CD4-positive, CD25-positive, alpha-beta regulatory T cell (primary cell): ENCODE data around the gene NUP35. TPM values are rescaled to one million over a fixed set of nuclear protein-coding genes. Genes with fewer than 3 reads are reported as not detected.

Source experiments
- ATAC-seq, 2 donors: fragments of 150-1000 bp; cut with Tn5 transposase; one replicate each; pipeline ENCODE4 v1.10.0; 2021; ENCODE audit warnings: low read depth in 2 of 2, moderate number of reproducible peaks in 2 of 2, moderate library complexity in 1 of 2
- DNase-seq, 3 donors: peaks; one replicate each; pipeline versions ENCODE4 v3.0.0 to v3.0.0-alpha.2; 2012 to 2022; ENCODE audit warnings: mixed read lengths in 1 of 3
- H3K27ac ChIP-seq: one replicate; pipeline ENCODE4 v1.7.0; 2013; ENCODE audit warnings: mild to moderate bottlenecking, low read length; ENCODE audit not compliant: insufficient read depth, poor library complexity, severe bottlenecking
- H3K27me3 ChIP-seq: one replicate; pipeline ENCODE4 v1.7.0; 2013; ENCODE audit warnings: low read length; ENCODE audit not compliant: control insufficient read depth, insufficient read depth
- H3K36me3 ChIP-seq: one replicate; pipeline ENCODE4 v1.7.0; 2013; ENCODE audit warnings: mild to moderate bottlenecking, low read length, moderate library complexity; ENCODE audit not compliant: control insufficient read depth, insufficient read depth
- H3K4me1 ChIP-seq: 2 replicates; pipeline ENCODE4 v1.7.0; 2013; ENCODE audit warnings: mild to moderate bottlenecking, low read length; ENCODE audit not compliant: insufficient read depth, control insufficient read depth, poor library complexity, severe bottlenecking
- H3K4me3 ChIP-seq: one replicate; pipeline ENCODE4 v1.7.0; 2013; ENCODE audit warnings: low read depth, mild to moderate bottlenecking, low read length, moderate library complexity
- H3K9me3 ChIP-seq, 2 experiments: 1 replicate in 1 of 2; 2 replicates in 1 of 2; pipeline ENCODE4 v1.7.0; 2013; ENCODE audit warnings: low read length in 2 of 2, mild to moderate bottlenecking in 1 of 2, moderate library complexity in 1 of 2; ENCODE audit not compliant: control insufficient read depth in 2 of 2
- H3K27ac Mint-ChIP-seq, 3 donors: one replicate each; pipeline ENCODE4 v1.8.0; 2020 to 2022; ENCODE audit warnings: mild to moderate bottlenecking in 3 of 3, mixed read lengths in 3 of 3, moderate library complexity in 2 of 3
- H3K27me3 Mint-ChIP-seq: one replicate; pipeline ENCODE4 v1.8.0; 2022; ENCODE audit warnings: mild to moderate bottlenecking, mixed read lengths
- H3K36me3 Mint-ChIP-seq: one replicate; pipeline ENCODE4 v1.8.0; 2020; ENCODE audit warnings: mixed read lengths
- H3K4me1 Mint-ChIP-seq, 4 donors: one replicate each; pipeline ENCODE4 v1.8.0; 2020 to 2022; ENCODE audit warnings: mixed read lengths in 4 of 4, mild to moderate bottlenecking in 1 of 4
- H3K4me3 Mint-ChIP-seq, 4 donors: one replicate each; pipeline ENCODE4 v1.8.0; 2020 to 2022; ENCODE audit warnings: mild to moderate bottlenecking in 4 of 4, mixed read lengths in 4 of 4, moderate library complexity in 3 of 4
- H3K9me3 Mint-ChIP-seq, 7 donors: one replicate each; pipeline ENCODE4 v1.8.0; 2020 to 2022; ENCODE audit warnings: mixed read lengths in 7 of 7, mild to moderate bottlenecking in 3 of 7, moderate library complexity in 2 of 7
- polyA plus RNA-seq, 4 donors: library from polyadenylated mRNA; unstranded; fragments of 300-500 nt; fragmentation: Illumina TruSeq; gene quantifications; one replicate each; pipeline ENCODE4 v1.2.3, GENCODE V29; 2021
- total RNA-seq: library from RNA; stranded (reverse); gene quantifications from one replicate; pipeline ENCODE4 v1.2.3, GENCODE V29; 2022

The NUP35 gene
- total and polyA plus RNA-seq, 5 donors from 2014 or later = 5.6 to 11.9 (median 8.6) TPM

DNA sequence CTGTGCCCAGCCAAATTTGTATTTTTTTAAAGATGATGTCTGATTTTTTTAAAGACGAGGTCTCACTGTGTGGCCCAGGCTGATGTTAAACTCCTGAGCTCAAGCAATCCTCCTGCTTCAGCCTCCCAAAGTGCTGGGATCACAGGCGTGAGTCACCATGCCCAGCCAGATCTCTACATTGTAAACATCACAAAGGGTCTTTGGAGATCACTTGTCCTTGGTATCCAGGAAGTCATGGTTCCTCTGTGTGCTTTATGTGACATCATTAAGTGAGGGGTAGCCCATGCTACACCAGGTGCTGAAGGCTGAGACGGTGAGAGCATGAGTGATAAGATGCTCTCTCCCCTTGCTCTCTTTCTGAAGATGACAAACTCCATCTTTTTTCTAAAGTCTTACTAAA lies 7.0 kb upstream of the NUP35 start:
- H3K9me3 ChIP-seq = no peaks in the 10 kb centered on the region
- Mint-ChIP-seq H3K4me1 (peaks cover 0 to 4% (median 3%) of the 10 kb centered on the region in 4 donors), H3K36me3 (no peaks in the 10 kb centered on the region), H3K27me3 (peaks cover 55% of the 10 kb centered on the region), H3K27ac (no peak overlapping the region), H3K4me3 (peak overlapping the region in 1 of 4 donors; percentile 5), H3K9me3 (peaks cover 0 to 4% (median 0%) of the 10 kb centered on the region in 7 donors)
- H3K27me3 ChIP-seq = peaks cover 11% of the 10 kb centered on the region
- H3K36me3 ChIP-seq = no peaks in the 10 kb centered on the region
- no peaks in the 10 kb centered on the region for H3K4me1 ChIP-seq
- no peak overlapping the region for H3K27ac ChIP-seq
- DNase-seq = no peak
- no peak overlapping the region for H3K4me3 ChIP-seq
- no peak for ATAC-seq

DNA sequence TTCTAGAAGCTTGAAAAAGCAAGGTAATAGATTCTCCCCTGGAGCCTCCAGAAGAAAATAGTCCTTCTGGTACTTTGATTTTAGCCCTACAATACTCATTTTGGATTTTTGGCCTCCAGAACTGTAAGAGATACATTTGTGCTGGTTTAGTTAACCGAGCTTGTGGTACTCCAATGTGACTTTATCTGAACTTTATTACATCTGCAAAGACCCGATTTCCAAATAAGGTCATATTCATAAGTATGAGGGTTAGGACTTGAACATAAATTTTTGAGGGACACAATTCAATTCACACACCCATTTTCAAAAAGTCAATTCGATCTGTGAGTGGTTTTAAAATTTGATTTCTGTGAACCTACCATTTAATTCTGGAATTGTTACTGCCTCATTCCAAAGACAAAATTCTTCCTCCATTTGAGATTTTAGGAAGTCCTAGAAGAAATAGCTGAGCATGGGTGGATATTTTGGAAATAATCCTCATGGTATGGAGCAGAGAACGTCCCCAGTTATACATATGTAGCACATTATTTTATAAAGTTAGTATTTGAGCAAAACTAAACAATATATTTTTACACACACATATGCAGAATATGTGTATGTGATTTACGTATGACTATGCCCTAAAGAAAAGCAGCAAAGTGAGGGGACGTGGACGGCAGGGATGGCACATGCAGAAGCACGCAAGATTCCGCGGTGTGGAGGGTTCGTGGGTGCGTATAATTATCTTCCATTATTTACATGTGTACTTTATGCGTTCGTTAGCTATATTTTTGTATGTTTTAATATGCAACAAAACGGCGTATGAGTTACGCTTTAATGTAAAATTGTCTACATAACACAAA lies 905 bp upstream of the NUP35 start:
- Mint-ChIP-seq H3K27me3 (peaks cover 30% of the 10 kb centered on the region), H3K4me1 (peaks cover 16 to 42% (median 25%) of the 10 kb centered on the region in 4 donors), H3K36me3 (no peaks in the 10 kb centered on the region), H3K9me3 (peaks cover 0 to 4% (median 0%) of the 10 kb centered on the region in 7 donors), H3K4me3 (peak overlapping the region; percentile 86 to 98 (median 96)), H3K27ac (peak overlapping the region in 2 of 3 donors; percentile 97)
- ATAC-seq (no peak), DNase-seq (no peak)
- Histone ChIP-seq H3K27me3 (peaks cover 9% of the 10 kb centered on the region), H3K9me3 (no peaks in the 10 kb centered on the region), H3K27ac (no peak overlapping the region), H3K4me3 (peak overlapping the region; percentile 100), H3K36me3 (peaks cover under 1% of the 10 kb centered on the region), H3K4me1 (peaks cover 23% of the 10 kb centered on the region)

DNA sequence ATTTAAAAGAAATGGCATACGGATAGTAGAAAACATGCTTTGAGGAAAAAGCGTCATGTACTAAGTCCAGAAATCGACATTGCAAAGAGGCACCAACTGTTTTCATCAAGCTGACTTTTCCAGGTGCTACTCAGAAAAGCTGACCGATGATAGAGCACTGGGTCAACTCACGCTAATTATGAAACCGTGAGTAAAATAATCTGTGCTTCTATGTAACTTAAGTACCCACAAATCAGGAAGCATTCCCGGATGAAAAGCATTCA lies 353 bp upstream of the NUP35 start:
- no peak for DNase-seq
- Histone ChIP-seq H3K36me3 (peaks cover 6% of the 10 kb centered on the region), H3K4me3 (peak overlapping the region; percentile 100), H3K4me1 (peaks cover 28% of the 10 kb centered on the region), H3K27me3 (peaks cover 3% of the 10 kb centered on the region), H3K9me3 (no peaks in the 10 kb centered on the region), H3K27ac (peak overlapping the region; percentile 92)
- peaks cover 1% of the 10 kb centered on the region for H3K36me3 Mint-ChIP-seq
- H3K9me3 Mint-ChIP-seq = peaks cover 0 to 4% (median 0%) of the 10 kb centered on the region in 7 donors
- peak overlapping the region; percentile 96 to 97 (median 97) for H3K27ac Mint-ChIP-seq
- H3K4me1 Mint-ChIP-seq = peaks cover 16 to 46% (median 26%) of the 10 kb centered on the region in 4 donors
- peak; percentile 18 to 25 for ATAC-seq
- H3K27me3 Mint-ChIP-seq = peaks cover 30% of the 10 kb centered on the region
- H3K4me3 Mint-ChIP-seq = peak overlapping the region; percentile 86 to 98 (median 96)

DNA sequence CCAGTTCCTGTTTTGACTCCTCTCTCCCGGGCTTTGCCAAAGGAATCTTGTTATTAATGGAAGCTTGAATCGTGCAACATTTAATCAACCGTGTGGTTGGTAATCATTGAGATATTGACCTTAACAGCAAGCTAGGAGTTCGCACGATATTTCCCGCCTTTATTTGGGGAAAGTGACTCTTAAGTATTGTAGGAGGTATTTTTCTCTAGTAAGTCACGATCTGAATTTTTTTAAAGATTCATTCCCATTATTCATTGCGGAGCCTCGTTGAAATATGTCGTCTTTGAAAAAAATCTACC lies 663 bp downstream of the NUP35 start:
- Histone ChIP-seq H3K27ac (peak overlapping the region; percentile 92), H3K4me3 (peak overlapping the region; percentile 100), H3K36me3 (peaks cover 13% of the 10 kb centered on the region), H3K27me3 (peaks cover under 1% of the 10 kb centered on the region), H3K4me1 (peaks cover 28% of the 10 kb centered on the region), H3K9me3 (no peaks in the 10 kb centered on the region)
- DNase-seq (no peak), ATAC-seq (no peak)
- peaks cover 16 to 53% (median 28%) of the 10 kb centered on the region in 4 donors for H3K4me1 Mint-ChIP-seq
- H3K9me3 Mint-ChIP-seq = peaks cover 0 to 2% (median 0%) of the 10 kb centered on the region in 7 donors
- H3K4me3 Mint-ChIP-seq = peak overlapping the region; percentile 86 to 98 (median 96)
- peaks cover 21% of the 10 kb centered on the region for H3K27me3 Mint-ChIP-seq
- peaks cover 5% of the 10 kb centered on the region for H3K36me3 Mint-ChIP-seq
- H3K27ac Mint-ChIP-seq = peak overlapping the region; percentile 96 to 97 (median 97)

DNA sequence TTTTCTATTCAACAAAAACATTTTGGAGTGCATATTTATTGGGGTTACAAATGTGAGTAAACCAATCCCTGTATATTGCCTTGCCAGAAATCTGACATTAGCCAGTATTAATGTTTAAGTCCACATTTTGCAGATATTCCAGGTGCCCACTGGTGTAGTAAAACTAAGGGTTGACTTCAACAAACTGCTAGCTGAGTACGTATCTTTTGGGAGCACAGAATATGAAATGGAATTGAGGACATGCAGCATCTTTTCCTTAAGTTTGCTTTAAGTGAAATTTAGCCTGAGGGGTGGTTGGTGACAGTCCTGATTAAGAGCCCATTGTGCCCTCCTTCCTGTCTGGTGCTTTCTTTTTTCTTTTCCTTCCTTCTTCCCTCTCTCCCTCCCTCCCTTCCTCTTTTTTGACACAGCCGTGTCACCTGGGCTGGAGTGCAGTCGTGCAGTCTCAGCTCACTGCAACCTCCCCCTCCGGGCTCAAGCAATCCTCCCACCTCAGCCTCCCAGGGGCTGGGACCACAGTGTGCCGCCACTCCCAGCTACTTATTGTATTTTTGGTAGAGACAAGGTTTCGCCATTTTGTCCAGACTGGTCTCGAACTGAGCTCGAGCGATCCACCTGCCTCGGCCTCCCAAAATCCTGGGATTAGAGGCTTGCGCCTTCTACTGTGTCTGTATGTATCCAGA lies 1.6 kb downstream of the NUP35 start:
- ATAC-seq = no peak
- Mint-ChIP-seq H3K36me3 (peaks cover 5% of the 10 kb centered on the region), H3K4me1 (peaks cover 16 to 53% (median 28%) of the 10 kb centered on the region in 4 donors), H3K27me3 (peaks cover 12% of the 10 kb centered on the region), H3K9me3 (peaks cover 0 to 2% (median 0%) of the 10 kb centered on the region in 7 donors), H3K27ac (peak overlapping the region in 1 of 3 donors; percentile 97), H3K4me3 (peak overlapping the region; percentile 86 to 98 (median 96))
- Histone ChIP-seq H3K27ac (no peak overlapping the region), H3K9me3 (no peaks in the 10 kb centered on the region), H3K27me3 (no peaks in the 10 kb centered on the region), H3K4me3 (peak overlapping the region; percentile 100), H3K4me1 (peaks cover 28% of the 10 kb centered on the region), H3K36me3 (peaks cover 21% of the 10 kb centered on the region)
- no peak for DNase-seq

DNA sequence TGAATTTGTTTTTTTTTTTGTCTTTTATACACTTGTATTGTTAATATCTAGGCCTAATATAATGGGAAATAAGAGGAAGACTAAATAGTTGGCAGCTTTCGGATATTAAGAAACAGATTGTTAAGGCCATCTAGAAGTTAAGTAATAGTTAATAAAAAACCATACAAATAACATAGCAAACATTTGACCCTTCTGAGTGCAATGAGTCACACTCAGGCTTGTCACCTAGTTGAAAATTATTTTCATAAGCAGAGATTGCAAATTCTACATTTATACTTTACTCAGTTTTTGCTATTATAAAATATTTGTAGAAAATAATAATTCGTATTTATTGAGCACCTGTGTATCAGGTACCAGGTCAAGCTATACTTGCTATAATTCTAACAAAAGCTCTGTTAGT lies 2.4 kb downstream of the NUP35 start:
- peak overlapping the region in 3 of 4 donors; percentile 86 to 97 (median 96) for H3K4me3 Mint-ChIP-seq
- peaks cover 5% of the 10 kb centered on the region for H3K36me3 Mint-ChIP-seq
- Histone ChIP-seq H3K4me1 (peaks cover 28% of the 10 kb centered on the region), H3K27ac (no peak overlapping the region), H3K27me3 (no peaks in the 10 kb centered on the region), H3K36me3 (peaks cover 29% of the 10 kb centered on the region), H3K4me3 (peak overlapping the region; percentile 30), H3K9me3 (no peaks in the 10 kb centered on the region)
- peaks cover 22 to 60% (median 32%) of the 10 kb centered on the region in 4 donors for H3K4me1 Mint-ChIP-seq
- no peaks in the 10 kb centered on the region for H3K9me3 Mint-ChIP-seq
- no peak overlapping the region for H3K27ac Mint-ChIP-seq
- ATAC-seq (no peak), DNase-seq (no peak)
- peaks cover 4% of the 10 kb centered on the region for H3K27me3 Mint-ChIP-seq

DNA sequence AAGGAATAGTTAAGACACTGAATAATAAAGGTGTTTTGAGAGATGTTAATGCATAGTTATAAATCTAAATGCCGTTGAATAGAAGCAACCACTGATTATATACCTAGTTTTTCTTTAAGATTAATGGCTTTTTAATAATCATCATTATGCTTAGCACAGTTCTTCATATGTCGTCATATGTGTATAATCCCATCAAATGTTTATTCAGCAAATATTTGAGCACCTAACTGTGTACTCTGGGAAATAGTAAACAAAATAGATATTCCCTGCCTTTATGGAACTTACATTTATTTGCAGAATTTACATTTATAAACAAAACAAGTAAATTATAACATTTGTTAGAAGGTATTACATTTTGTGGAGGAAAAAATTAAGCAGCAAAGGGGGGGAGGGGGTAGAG lies 9.8 kb downstream of the NUP35 start:
- Mint-ChIP-seq H3K27me3 (no peaks in the 10 kb centered on the region), H3K36me3 (peaks cover 24% of the 10 kb centered on the region), H3K9me3 (no peaks in the 10 kb centered on the region), H3K4me3 (no peak overlapping the region), H3K27ac (no peak overlapping the region), H3K4me1 (peaks cover 12 to 25% (median 17%) of the 10 kb centered on the region in 4 donors)
- no peak for ATAC-seq
- no peak overlapping the region for H3K4me3 ChIP-seq
- no peak for DNase-seq
- H3K4me1 ChIP-seq = no peaks in the 10 kb centered on the region
- no peaks in the 10 kb centered on the region for H3K9me3 ChIP-seq
- no peak overlapping the region for H3K27ac ChIP-seq
- peaks cover 40% of the 10 kb centered on the region for H3K36me3 ChIP-seq
- no peaks in the 10 kb centered on the region for H3K27me3 ChIP-seq
